Retinal pigment epithelial cell (primary cell): ENCODE data around the gene CFAP46.

Source experiments
- DNase-seq: peaks from one replicate; pipeline ENCODE4 v3.0.0-alpha.2; 2010; ENCODE audit warnings: low read depth
- H3K4me3 ChIP-seq: 2 replicates; pipeline ENCODE4 v1.5.1; 2011; ENCODE audit warnings: mild to moderate bottlenecking, low read length, control low read depth, moderate library complexity
- TF ChIP-seq, protein P1 (sequence below): conservative IDR thresholded peaks from 2 replicates; pipeline ENCODE4 v1.5.1; 2011; ENCODE audit warnings: low read depth, low read length, control low read depth, inconsistent platforms

CFAP46 gene

DNA sequence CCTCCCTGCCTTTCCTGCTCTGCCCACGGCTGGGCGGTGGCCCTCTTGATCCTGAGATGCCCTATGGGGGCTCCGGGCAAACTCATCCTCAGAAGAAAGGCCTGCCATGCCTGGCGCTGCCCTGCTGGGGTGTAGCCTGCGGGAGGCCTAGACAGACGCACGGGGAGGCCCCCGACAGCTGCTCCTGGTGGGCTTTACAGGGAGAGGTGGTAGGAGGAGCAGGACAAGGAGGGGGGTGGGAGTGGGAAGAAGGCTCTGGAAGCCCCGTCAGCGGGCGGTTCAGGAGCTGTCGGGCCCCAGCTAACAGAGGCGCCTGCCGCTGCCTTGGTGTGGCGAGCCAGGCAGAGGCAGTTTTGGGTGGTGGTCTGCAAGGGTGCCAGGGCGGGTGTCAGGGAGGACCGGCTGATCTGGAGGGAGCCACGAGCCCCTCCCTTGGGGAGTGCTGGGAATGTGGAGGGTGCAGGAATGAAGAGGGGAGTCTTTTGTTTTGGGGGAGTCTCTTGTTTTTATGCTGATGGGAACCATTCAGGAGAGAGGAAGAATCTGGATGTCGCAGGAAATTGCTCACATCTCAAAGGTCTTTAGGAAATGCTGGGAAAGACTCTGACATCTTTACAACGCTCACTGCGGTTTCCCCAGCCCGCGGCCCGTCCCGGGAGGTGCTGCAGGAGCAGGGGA lies 63.5 kb downstream of the CFAP46 start:
- no peak overlapping the region for H3K4me3 ChIP-seq
- DNase-seq: no peak
- TF ChIP-seq, protein P1, sequence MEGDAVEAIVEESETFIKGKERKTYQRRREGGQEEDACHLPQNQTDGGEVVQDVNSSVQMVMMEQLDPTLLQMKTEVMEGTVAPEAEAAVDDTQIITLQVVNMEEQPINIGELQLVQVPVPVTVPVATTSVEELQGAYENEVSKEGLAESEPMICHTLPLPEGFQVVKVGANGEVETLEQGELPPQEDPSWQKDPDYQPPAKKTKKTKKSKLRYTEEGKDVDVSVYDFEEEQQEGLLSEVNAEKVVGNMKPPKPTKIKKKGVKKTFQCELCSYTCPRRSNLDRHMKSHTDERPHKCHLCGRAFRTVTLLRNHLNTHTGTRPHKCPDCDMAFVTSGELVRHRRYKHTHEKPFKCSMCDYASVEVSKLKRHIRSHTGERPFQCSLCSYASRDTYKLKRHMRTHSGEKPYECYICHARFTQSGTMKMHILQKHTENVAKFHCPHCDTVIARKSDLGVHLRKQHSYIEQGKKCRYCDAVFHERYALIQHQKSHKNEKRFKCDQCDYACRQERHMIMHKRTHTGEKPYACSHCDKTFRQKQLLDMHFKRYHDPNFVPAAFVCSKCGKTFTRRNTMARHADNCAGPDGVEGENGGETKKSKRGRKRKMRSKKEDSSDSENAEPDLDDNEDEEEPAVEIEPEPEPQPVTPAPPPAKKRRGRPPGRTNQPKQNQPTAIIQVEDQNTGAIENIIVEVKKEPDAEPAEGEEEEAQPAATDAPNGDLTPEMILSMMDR: no peak

DNA sequence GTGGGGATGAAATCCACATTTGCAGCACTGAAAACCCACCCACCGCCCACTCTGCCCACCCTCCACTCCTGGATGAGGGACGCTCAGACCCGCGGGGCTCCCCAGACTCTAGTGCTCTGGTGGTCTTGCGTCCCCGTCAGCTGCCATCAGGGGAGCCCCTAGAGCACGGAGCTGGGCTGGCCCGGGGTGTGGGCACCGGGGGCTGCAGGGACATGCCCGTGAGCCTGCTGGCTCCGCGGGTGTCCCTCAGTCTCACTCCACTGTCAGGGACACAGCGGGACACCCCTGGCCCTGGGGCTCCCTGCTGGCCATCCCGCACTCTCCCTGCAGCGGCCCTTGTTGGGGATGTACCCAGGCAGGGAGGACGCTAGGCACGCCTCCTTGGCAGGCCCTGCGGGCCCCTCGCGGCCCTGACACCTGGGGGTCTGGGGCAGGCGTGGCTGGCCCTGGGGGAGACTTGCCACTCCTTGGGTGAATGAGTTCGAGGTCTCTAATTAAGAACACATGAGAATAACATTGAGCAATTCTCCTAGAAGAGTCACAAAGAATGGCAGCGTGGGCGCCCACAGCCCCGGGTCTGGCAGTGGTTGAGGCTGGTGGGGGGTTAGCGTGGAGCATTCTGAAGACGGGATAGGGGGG lies 64.2 kb downstream of the CFAP46 start:
- DNase-seq: no peak
- TF ChIP-seq, protein P1: no peak
- H3K4me3 ChIP-seq: no peak overlapping the region

DNA sequence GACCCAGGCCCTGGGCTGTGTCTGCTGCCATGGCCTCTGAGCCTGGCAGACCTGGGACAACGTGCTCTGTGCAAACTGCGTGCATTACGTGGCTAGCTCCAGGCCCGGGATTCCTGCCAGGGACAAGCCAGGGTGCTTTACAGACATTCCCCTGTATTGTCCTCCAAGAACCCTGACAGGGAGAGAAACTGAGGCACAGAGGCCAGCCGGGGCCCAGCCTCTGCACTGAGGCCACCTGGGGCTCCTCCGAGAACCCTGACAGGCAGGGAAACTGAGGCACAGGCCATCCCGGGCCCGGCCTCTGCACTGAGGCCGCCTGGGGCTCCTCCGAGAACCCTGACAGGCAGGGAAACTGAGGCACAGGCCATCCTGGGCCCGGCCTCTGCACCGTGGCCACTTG lies 64.9 kb downstream of the CFAP46 start:
- no peak for DNase-seq
- no peak overlapping the region for H3K4me3 ChIP-seq
- TF ChIP-seq, protein P1: no peak

DNA sequence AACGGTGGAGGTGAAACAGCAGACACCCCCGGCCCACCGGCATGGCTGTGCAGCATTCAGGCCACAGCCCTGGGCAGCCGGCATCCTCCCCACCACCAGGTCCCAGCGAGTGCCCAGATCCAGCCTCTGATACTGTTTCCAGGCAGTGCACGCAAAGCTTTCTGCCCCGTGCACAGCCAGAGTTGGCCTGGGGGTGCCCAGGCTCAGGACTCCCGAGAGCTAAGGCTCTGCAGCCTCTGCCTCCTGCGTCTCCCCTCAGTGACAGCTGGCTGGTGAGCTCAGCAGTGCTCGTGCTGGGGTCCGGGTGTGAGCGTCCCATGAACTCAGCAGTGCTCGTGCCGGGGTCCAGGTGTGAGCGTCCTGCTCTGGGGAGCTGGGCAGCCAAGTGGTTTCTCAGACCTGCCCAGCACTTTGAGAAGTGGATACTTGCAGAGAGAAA lies 65.4 kb downstream of the CFAP46 start:
- H3K4me3 ChIP-seq: no peak overlapping the region
- DNase-seq: no peak
- TF ChIP-seq, protein P1: no peak

DNA sequence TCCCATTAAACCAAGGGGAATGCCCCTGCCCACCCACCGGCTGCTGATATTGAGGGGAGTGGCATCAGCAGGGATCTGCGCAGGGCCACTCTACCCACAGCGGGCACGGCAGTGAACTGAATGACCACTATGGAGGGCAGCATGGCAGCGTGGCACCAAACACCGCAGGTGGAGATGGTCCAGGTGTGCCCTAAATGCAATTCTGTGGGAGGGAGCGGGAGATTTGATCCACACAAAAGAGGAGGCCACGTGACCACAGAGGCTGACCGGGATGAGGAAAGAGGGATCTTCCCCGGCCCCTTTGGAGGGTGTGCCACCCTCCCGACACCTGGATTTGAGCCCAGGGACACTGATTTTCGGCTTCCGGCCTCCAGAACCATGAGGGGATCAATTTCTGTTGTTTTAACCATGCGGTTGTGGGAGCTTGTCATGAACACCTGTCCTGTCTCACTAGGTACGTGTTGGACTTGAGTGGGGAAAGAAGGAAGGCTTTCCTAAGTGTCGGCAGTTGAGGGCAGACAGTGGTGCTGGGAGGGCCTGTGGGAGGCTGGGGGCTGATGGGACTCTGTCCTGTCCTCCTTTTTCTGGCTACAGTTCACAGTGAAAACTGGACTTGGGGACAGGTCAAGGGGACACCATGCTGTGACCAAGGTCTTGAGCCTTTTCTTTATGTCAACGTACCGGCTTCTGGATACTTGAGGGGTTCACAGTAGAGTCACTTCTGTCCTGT lies 66.1 kb downstream of the CFAP46 start:
- no peak for DNase-seq
- H3K4me3 ChIP-seq: no peak overlapping the region
- TF ChIP-seq, protein P1: no peak

DNA sequence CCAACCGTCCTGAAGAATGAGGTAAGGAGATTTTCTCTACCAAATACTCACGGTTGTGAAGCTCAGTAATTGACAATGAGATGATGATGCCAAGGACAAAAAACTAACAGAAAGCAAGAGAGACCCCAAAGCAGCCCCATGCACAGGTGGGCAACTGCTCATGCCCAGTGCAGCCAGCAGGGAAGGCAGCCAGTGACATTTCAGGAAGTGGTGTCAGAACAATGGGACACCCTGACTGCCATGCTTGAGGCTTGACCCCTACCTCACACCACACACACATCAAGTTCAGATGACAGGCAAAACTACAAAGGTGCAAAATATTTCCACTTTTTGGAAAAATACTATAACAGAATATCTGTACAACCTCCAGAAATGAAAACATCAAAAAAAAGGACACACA lies 66.9 kb downstream of the CFAP46 start:
- no peak overlapping the region for H3K4me3 ChIP-seq
- TF ChIP-seq, protein P1: no peak
- DNase-seq: no peak
